ENCODE data around the gene BTN3A1. TPM values are rescaled to one million over a fixed set of nuclear protein-coding genes. Genes with fewer than 3 reads are reported as not detected.

Gene BTN3A1
- total and polyA plus RNA-seq, 2 of the 8 experiments (the other 6 are each of a cell fraction or from before 2014, with no cell fraction given): 4.7 to 5.6 TPM

DNA sequence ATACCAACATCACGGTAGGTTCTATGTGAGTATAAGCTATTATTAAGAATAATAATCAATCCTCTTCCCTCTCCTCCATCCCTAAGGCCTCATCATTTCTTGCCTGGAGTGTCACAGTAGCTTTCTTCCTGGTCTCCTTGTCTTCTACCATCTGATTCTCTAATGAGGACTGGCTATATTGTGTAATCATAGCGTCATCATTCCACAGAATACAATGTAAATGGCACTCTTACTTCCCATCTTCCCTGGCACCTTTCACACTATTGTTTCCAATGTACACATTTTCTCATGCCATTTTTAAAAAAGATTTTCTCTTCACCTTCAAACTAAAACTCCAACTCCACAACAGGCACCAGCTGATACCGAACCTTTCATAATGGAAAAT is 39.2 kb upstream of the BTN3A1 start (continued):
- TF ChIP-seq, protein P1, sequence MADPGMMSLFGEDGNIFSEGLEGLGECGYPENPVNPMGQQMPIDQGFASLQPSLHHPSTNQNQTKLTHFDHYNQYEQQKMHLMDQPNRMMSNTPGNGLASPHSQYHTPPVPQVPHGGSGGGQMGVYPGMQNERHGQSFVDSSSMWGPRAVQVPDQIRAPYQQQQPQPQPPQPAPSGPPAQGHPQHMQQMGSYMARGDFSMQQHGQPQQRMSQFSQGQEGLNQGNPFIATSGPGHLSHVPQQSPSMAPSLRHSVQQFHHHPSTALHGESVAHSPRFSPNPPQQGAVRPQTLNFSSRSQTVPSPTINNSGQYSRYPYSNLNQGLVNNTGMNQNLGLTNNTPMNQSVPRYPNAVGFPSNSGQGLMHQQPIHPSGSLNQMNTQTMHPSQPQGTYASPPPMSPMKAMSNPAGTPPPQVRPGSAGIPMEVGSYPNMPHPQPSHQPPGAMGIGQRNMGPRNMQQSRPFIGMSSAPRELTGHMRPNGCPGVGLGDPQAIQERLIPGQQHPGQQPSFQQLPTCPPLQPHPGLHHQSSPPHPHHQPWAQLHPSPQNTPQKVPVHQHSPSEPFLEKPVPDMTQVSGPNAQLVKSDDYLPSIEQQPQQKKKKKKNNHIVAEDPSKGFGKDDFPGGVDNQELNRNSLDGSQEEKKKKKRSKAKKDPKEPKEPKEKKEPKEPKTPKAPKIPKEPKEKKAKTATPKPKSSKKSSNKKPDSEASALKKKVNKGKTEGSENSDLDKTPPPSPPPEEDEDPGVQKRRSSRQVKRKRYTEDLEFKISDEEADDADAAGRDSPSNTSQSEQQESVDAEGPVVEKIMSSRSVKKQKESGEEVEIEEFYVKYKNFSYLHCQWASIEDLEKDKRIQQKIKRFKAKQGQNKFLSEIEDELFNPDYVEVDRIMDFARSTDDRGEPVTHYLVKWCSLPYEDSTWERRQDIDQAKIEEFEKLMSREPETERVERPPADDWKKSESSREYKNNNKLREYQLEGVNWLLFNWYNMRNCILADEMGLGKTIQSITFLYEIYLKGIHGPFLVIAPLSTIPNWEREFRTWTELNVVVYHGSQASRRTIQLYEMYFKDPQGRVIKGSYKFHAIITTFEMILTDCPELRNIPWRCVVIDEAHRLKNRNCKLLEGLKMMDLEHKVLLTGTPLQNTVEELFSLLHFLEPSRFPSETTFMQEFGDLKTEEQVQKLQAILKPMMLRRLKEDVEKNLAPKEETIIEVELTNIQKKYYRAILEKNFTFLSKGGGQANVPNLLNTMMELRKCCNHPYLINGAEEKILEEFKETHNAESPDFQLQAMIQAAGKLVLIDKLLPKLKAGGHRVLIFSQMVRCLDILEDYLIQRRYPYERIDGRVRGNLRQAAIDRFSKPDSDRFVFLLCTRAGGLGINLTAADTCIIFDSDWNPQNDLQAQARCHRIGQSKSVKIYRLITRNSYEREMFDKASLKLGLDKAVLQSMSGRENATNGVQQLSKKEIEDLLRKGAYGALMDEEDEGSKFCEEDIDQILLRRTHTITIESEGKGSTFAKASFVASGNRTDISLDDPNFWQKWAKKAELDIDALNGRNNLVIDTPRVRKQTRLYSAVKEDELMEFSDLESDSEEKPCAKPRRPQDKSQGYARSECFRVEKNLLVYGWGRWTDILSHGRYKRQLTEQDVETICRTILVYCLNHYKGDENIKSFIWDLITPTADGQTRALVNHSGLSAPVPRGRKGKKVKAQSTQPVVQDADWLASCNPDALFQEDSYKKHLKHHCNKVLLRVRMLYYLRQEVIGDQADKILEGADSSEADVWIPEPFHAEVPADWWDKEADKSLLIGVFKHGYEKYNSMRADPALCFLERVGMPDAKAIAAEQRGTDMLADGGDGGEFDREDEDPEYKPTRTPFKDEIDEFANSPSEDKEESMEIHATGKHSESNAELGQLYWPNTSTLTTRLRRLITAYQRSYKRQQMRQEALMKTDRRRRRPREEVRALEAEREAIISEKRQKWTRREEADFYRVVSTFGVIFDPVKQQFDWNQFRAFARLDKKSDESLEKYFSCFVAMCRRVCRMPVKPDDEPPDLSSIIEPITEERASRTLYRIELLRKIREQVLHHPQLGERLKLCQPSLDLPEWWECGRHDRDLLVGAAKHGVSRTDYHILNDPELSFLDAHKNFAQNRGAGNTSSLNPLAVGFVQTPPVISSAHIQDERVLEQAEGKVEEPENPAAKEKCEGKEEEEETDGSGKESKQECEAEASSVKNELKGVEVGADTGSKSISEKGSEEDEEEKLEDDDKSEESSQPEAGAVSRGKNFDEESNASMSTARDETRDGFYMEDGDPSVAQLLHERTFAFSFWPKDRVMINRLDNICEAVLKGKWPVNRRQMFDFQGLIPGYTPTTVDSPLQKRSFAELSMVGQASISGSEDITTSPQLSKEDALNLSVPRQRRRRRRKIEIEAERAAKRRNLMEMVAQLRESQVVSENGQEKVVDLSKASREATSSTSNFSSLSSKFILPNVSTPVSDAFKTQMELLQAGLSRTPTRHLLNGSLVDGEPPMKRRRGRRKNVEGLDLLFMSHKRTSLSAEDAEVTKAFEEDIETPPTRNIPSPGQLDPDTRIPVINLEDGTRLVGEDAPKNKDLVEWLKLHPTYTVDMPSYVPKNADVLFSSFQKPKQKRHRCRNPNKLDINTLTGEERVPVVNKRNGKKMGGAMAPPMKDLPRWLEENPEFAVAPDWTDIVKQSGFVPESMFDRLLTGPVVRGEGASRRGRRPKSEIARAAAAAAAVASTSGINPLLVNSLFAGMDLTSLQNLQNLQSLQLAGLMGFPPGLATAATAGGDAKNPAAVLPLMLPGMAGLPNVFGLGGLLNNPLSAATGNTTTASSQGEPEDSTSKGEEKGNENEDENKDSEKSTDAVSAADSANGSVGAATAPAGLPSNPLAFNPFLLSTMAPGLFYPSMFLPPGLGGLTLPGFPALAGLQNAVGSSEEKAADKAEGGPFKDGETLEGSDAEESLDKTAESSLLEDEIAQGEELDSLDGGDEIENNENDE (IDR thresholded peaks at IDR 0.05; ENCODE audit: insufficient replicate concordance, low read length): no peak
- TF ChIP-seq JUN (IDR thresholded peaks at IDR 0.05; ENCODE audit: low read depth, low read length): no peak
- no peak for TF ChIP-seq RBBP5 (IDR thresholded peaks at IDR 0.05; ENCODE audit: borderline replicate concordance, low read depth, low read length)
- TF ChIP-seq EZH2 (IDR thresholded peaks at IDR 0.05; ENCODE audit: low read depth, low read length, severe bottlenecking): no peak
- no peak for TF ChIP-seq TEAD4 (IDR thresholded peaks at IDR 0.05; ENCODE audit: low read depth, low read length)
- TF ChIP-seq, protein P2, sequence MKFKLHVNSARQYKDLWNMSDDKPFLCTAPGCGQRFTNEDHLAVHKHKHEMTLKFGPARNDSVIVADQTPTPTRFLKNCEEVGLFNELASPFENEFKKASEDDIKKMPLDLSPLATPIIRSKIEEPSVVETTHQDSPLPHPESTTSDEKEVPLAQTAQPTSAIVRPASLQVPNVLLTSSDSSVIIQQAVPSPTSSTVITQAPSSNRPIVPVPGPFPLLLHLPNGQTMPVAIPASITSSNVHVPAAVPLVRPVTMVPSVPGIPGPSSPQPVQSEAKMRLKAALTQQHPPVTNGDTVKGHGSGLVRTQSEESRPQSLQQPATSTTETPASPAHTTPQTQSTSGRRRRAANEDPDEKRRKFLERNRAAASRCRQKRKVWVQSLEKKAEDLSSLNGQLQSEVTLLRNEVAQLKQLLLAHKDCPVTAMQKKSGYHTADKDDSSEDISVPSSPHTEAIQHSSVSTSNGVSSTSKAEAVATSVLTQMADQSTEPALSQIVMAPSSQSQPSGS (IDR thresholded peaks at IDR 0.05; ENCODE audit: low read length): no peak
- no peak for TF ChIP-seq BACH1 (IDR thresholded peaks at IDR 0.05; ENCODE audit: low read length)

All from H1 (cell line).